Kidney epithelial cell (primary cell): Measurements from ENCODE around the gene UCP3. TPM values are rescaled to one million over a fixed set of nuclear protein-coding genes. Genes with fewer than 3 reads are reported as not detected.

ENCODE experiments used
- DNase-seq: peaks from one replicate; pipeline ENCODE4 v3.0.0-alpha.2; 2010; ENCODE audit warnings: low read depth
- H3K27me3 ChIP-seq: 2 replicates; pipeline ENCODE4 v1.6.0; 2011; ENCODE audit warnings: low read length; ENCODE audit not compliant: control insufficient read depth, insufficient read depth
- H3K36me3 ChIP-seq: 2 replicates; pipeline ENCODE4 v1.5.1; 2011; ENCODE audit warnings: low read length; ENCODE audit not compliant: control insufficient read depth, insufficient read depth
- H3K4me3 ChIP-seq: 2 replicates; pipeline ENCODE4 v1.5.1; 2011; ENCODE audit warnings: low read depth, mild to moderate bottlenecking, control low read depth, low read length
- CTCF ChIP-seq: IDR thresholded peaks from 2 replicates; pipeline ENCODE4 v1.5.1; 2011; ENCODE audit warnings: mild to moderate bottlenecking, moderate library complexity, low read length, control low read depth, inconsistent platforms; ENCODE audit not compliant: insufficient read depth, poor library complexity, severe bottlenecking
- total RNA-seq: library from RNA; depleted of rRNA; stranded (reverse); fragments of >200 nt; gene quantifications from 2 replicates; pipeline ENCODE4 v1.2.3, GENCODE V29; 2015

Gene UCP3
- total RNA-seq, 1 donor from 2014 or later = 0.84 TPM

DNA sequence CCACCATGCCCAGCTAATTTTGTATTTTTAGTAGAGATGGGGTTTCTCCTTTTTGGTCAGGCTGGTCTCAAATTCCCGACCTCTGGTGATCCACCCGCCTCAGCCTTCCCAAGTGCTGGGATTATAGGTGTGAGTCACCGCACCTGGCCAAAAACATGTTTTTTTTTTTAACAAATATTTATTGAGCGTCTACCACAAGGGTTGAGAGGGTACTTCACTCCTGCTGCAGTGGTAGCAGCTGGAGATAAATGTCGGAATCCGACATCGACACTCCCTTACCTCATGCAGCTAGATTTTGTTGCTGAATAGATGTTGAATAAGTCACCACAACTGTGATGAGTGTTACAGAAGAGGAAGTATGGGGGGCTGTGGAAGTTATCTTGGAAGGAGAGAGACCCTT, 57.1 kb downstream of the UCP3 start:
- H3K4me3 ChIP-seq = no peak overlapping the region
- DNase-seq = no peak
- H3K36me3 ChIP-seq = no peaks in the 10 kb centered on the region
- H3K27me3 ChIP-seq = no peaks in the 10 kb centered on the region
- TF ChIP-seq CTCF = no peak

GRCh38 chr11:73950869-73951710, 57.8 kb downstream of the UCP3 start, which contains the start of gene DNAJB13:
TSS of gene DNAJB13 (plus strand) at chr11:73951026. CDS start at chr11:73951070, 44 bp downstream.
- no peak for DNase-seq
- H3K27me3 ChIP-seq = no peaks in the 10 kb centered on the region
- no peaks in the 10 kb centered on the region for H3K36me3 ChIP-seq
- no peak for TF ChIP-seq CTCF
- H3K4me3 ChIP-seq = no peak within 1 kb of the TSS

Other genes starting within 250 kb of the UCP3 start
- 120 and 181 TPM in 2 replicates for gene RAB6A, start 248.0 kb downstream of the UCP3 start, total RNA-seq
- 37.0 and 52.4 TPM in 2 replicates for gene MRPL48, start 221.2 kb downstream of the UCP3 start, total RNA-seq
- 80.8 and 103 TPM in 2 replicates for gene COA4, start 132.2 kb downstream of the UCP3 start, total RNA-seq
- gene PAAF1, start 132.1 kb downstream of the UCP3 start, total RNA-seq = 11.8 and 11.9 TPM in 2 replicates
- gene DNAJB13, start 58.1 kb downstream of the UCP3 start, total RNA-seq = not detected in 2 replicates
- 13.0 and 18.5 TPM in 2 replicates for gene UCP2, start 26.2 kb downstream of the UCP3 start, total RNA-seq
- 12.2 and 14.7 TPM in 2 replicates for gene C2CD3, start 161.9 kb upstream of the UCP3 start, total RNA-seq
- 29.2 and 33.4 TPM in 2 replicates for gene PPME1, start 162.2 kb upstream of the UCP3 start, total RNA-seq